ENCODE measurements around the gene SERHL2.

DNA sequence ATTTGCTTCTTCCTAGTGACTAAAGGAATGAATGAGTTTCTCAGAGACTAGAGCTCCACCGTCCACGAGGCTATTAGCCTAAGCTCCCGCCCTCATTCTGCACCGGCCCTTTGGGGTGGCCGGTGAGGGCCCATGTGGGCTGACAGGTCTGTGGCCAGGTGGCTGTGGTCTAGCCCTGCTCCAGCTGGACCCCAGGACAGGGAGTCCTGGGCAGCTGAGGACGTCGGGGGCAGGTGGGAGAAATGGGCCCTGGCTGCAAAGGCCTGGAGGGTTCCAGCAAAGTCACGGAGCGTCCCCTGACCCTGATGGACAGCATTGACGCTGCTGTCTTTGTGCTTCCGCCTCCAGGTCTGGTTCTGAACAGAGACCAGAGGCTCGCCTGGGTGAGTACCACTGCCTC is 12.2 kb downstream of the SERHL2 start:
- TF ChIP-seq, protein P1, sequence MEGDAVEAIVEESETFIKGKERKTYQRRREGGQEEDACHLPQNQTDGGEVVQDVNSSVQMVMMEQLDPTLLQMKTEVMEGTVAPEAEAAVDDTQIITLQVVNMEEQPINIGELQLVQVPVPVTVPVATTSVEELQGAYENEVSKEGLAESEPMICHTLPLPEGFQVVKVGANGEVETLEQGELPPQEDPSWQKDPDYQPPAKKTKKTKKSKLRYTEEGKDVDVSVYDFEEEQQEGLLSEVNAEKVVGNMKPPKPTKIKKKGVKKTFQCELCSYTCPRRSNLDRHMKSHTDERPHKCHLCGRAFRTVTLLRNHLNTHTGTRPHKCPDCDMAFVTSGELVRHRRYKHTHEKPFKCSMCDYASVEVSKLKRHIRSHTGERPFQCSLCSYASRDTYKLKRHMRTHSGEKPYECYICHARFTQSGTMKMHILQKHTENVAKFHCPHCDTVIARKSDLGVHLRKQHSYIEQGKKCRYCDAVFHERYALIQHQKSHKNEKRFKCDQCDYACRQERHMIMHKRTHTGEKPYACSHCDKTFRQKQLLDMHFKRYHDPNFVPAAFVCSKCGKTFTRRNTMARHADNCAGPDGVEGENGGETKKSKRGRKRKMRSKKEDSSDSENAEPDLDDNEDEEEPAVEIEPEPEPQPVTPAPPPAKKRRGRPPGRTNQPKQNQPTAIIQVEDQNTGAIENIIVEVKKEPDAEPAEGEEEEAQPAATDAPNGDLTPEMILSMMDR (IDR thresholded peaks at IDR 0.05; ENCODE audit: extremely low read depth in 1 of 2, insufficient read depth in 1 of 2, low read depth in 1 of 2, low read length in 2 of 2), result no peak
- no peak for TF ChIP-seq POLR2A (IDR thresholded peaks at IDR 0.05; ENCODE audit: low read depth, low read length)
- TF ChIP-seq POLR2AphosphoS5 (IDR thresholded peaks at IDR 0.05; ENCODE audit: insufficient read depth, low read depth, low read length), result no peak
- TF ChIP-seq, protein P2, sequence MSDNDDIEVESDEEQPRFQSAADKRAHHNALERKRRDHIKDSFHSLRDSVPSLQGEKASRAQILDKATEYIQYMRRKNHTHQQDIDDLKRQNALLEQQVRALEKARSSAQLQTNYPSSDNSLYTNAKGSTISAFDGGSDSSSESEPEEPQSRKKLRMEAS (IDR thresholded peaks at IDR 0.05; ENCODE audit: insufficient read depth, insufficient read length), result no peak
- no peak for TF ChIP-seq FOS (IDR thresholded peaks at IDR 0.05; ENCODE audit: borderline replicate concordance, insufficient read depth, low read length)
- TF ChIP-seq JUN (IDR thresholded peaks at IDR 0.05; ENCODE audit: borderline replicate concordance, insufficient read depth, insufficient read length, low read depth), result no peak
- no peak for TF ChIP-seq EZH2 (IDR thresholded peaks at IDR 0.05; ENCODE audit: borderline replicate concordance, low read depth, low read length, severe bottlenecking)

Measured in endothelial cell of umbilical vein (primary cell).